CD4-positive, alpha-beta memory T cell (primary cell): ENCODE data around the gene NPHP4. TPM values are rescaled to one million over a fixed set of nuclear protein-coding genes. Genes with fewer than 3 reads are reported as not detected.
"Not testable (repeated sequence)": the region's sequence is repeated elsewhere in the genome, so short reads cannot be mapped to it uniquely, and the experiment has no call there.

ENCODE experiments used
- CTCF ChIA-PET: fragments of 350-600 bp; sonication (Branson Sonifier 250); formaldehyde crosslinking; loops from one replicate; lab custom pipeline; 2021; ENCODE audit warnings: inconsistent platforms; ENCODE audit not compliant: partially characterized antibody; lab: Charles Lee
- POLR2A ChIA-PET: fragments of 350-600 bp; sonication (Branson Sonifier 250); formaldehyde crosslinking; loops from one replicate; lab custom pipeline; 2021; ENCODE audit not compliant: partially characterized antibody; lab: Charles Lee
- DNase-seq, 5 donors: peaks; one replicate each; pipeline versions ENCODE4 v3.0.0 to v3.0.0-alpha.2; 2020 to 2022; ENCODE audit warnings: mixed read lengths in 1 of 5
- H3K27ac ChIP-seq: one replicate; pipeline ENCODE4 v1.7.0; 2013; ENCODE audit warnings: low read depth, low read length
- H3K27me3 ChIP-seq: 2 replicates; pipeline ENCODE4 v1.7.0; 2013; ENCODE audit warnings: mild to moderate bottlenecking, low read length, moderate library complexity; ENCODE audit not compliant: insufficient read depth
- H3K36me3 ChIP-seq: 2 replicates; pipeline ENCODE4 v1.7.0; 2013; ENCODE audit warnings: mild to moderate bottlenecking, low read length, moderate library complexity; ENCODE audit not compliant: insufficient read depth
- H3K4me1 ChIP-seq: 2 replicates; pipeline ENCODE4 v1.7.0; 2013; ENCODE audit warnings: mild to moderate bottlenecking, low read length, moderate library complexity; ENCODE audit not compliant: insufficient read depth
- H3K4me3 ChIP-seq, 2 donors: one replicate each; pipeline ENCODE4 v1.7.0; 2013; ENCODE audit warnings: low read length in 2 of 2, mild to moderate bottlenecking in 1 of 2
- H3K9me3 ChIP-seq, 2 donors: one replicate each; pipeline ENCODE4 v1.7.0; 2013; ENCODE audit warnings: low read length in 2 of 2, control low read depth in 1 of 2; ENCODE audit not compliant: control insufficient read depth in 1 of 2
- H3K27ac Mint-ChIP-seq, 7 donors: one replicate each; pipeline ENCODE4 v1.8.0; 2020 to 2021; ENCODE audit warnings: mixed read lengths in 7 of 7, mild to moderate bottlenecking in 6 of 7, inconsistent platforms in 3 of 7, moderate library complexity in 3 of 7
- H3K27me3 Mint-ChIP-seq, 2 donors: one replicate each; pipeline ENCODE4 v1.8.0; 2020 to 2021; ENCODE audit warnings: mixed read lengths in 2 of 2
- H3K36me3 Mint-ChIP-seq, 2 donors: one replicate each; pipeline ENCODE4 v1.8.0; 2020 to 2021; ENCODE audit warnings: mixed read lengths in 2 of 2, inconsistent platforms in 1 of 2, mild to moderate bottlenecking in 1 of 2
- H3K4me1 Mint-ChIP-seq, 4 donors: one replicate each; pipeline ENCODE4 v1.8.0; 2020 to 2021; ENCODE audit warnings: mixed read lengths in 4 of 4, mild to moderate bottlenecking in 1 of 4
- H3K4me3 Mint-ChIP-seq, 8 donors: one replicate each; pipeline ENCODE4 v1.8.0; 2020 to 2021; ENCODE audit warnings: mixed read lengths in 8 of 8, mild to moderate bottlenecking in 7 of 8, moderate library complexity in 6 of 8, inconsistent platforms in 3 of 8
- H3K9me3 Mint-ChIP-seq, 8 donors: one replicate each; pipeline ENCODE4 v1.8.0; 2020 to 2021; ENCODE audit warnings: mixed read lengths in 8 of 8, mild to moderate bottlenecking in 5 of 8, inconsistent platforms in 3 of 8, moderate library complexity in 1 of 8
- intact Hi-C: fragments of 100-400 bp; cut with micrococcal nuclease; formaldehyde crosslinking; loops from one replicate; pipeline ENCODE4 v1.15.1; 2023
- polyA plus RNA-seq, 2 donors: library from polyadenylated mRNA; unstranded; fragments of 300-500 nt; fragmentation: Illumina TruSeq; gene quantifications; one replicate each; pipeline ENCODE4 v1.2.3, GENCODE V29; 2021
- total RNA-seq, 2 experiments: library from RNA; stranded (reverse); gene quantifications; one replicate each; pipeline ENCODE4 v1.2.3, GENCODE V29; 2021

The NPHP4 gene
- total and polyA plus RNA-seq, 4 experiments from 2014 or later = 1.0 to 9.6 (median 4.3) TPM

- intact Hi-C loops = no loop called here
- H3K27ac Mint-ChIP-seq = no peak overlapping the region
- Histone ChIP-seq H3K4me1 (no peaks in the 10 kb centered on the region), H3K36me3 (no peaks in the 10 kb centered on the region), H3K9me3 (no peaks in the 10 kb centered on the region), H3K27me3 (no peaks in the 10 kb centered on the region), H3K4me3 (no peak overlapping the region), H3K27ac (no peak overlapping the region)
- POLR2A ChIA-PET = no interaction called here
- CTCF ChIA-PET = no interaction called here
- DNase-seq = no peak
- no peaks in the 10 kb centered on the region for H3K27me3 Mint-ChIP-seq
- peaks cover 23 to 34% of the 10 kb centered on the region in 2 donors for H3K36me3 Mint-ChIP-seq
- H3K4me1 Mint-ChIP-seq = no peaks in the 10 kb centered on the region
- H3K9me3 Mint-ChIP-seq = no peaks in the 10 kb centered on the region
- no peak overlapping the region for H3K4me3 Mint-ChIP-seq
These were observed 90.4 kb downstream of the NPHP4 start for GRCh38 chr1:5901841-5902240.

DNA sequence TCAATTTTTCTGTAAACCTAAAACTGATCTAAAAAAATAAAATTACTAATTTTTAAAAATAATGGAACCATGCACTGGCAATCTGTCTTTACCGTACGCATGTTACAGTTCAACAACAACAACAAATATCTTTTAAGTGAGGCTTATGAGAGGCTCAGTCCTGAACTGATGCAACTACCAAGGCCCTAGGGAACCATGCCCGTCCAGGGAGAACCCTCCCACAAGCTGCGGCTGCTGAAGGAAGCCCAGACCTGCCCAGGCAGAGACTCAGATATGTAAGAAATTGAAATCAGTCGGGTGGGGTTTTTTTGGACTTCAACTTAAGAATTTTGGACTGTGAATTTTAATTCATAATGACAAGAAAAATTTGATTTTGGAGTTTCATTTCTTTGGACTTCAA is 91.1 kb downstream of the NPHP4 start:
- H3K9me3 ChIP-seq = no peaks in the 10 kb centered on the region
- no peaks in the 10 kb centered on the region for H3K4me1 ChIP-seq
- Mint-ChIP-seq H3K27ac (no peak overlapping the region), H3K9me3 (no peaks in the 10 kb centered on the region), H3K27me3 (no peaks in the 10 kb centered on the region), H3K4me3 (no peak overlapping the region), H3K36me3 (peaks cover 23 to 37% of the 10 kb centered on the region in 2 donors), H3K4me1 (no peaks in the 10 kb centered on the region)
- no peak overlapping the region for H3K27ac ChIP-seq
- CTCF ChIA-PET = no interaction called here
- POLR2A ChIA-PET = no interaction called here
- DNase-seq = no peak
- no peak overlapping the region for H3K4me3 ChIP-seq
- intact Hi-C loops = no loop called here
- H3K27me3 ChIP-seq = no peaks in the 10 kb centered on the region
- no peaks in the 10 kb centered on the region for H3K36me3 ChIP-seq

DNA sequence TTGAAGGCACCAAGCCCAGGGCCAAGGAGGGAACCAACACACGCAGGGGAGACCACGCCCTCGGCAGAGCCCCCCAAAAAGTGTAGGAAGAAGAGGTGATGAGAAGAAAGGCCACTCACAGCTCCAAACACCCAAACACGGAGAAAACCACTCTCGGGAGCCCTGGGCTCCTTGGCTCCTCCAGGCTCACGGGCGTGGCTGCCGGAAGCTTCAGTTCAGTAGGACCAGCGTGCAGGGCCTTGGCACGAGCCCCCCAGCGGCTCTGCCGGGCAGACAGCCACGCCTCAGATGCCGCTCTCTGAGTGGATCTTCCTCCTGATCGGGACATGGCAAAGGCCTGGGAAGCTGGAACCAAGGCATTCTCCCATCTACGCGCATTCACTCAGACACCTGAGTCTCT is 94.0 kb downstream of the NPHP4 start:
- Mint-ChIP-seq H3K27me3 (no peaks in the 10 kb centered on the region), H3K4me3 (no peak overlapping the region), H3K9me3 (peaks cover 0 to 2% (median 0%) of the 10 kb centered on the region in 8 donors), H3K36me3 (peaks cover 19 to 30% of the 10 kb centered on the region in 2 donors), H3K4me1 (no peaks in the 10 kb centered on the region), H3K27ac (no peak overlapping the region)
- Histone ChIP-seq H3K36me3 (no peaks in the 10 kb centered on the region), H3K4me1 (no peaks in the 10 kb centered on the region), H3K4me3 (no peak overlapping the region), H3K9me3 (no peaks in the 10 kb centered on the region), H3K27me3 (no peaks in the 10 kb centered on the region), H3K27ac (no peak overlapping the region)
- DNase-seq = no peak
- intact Hi-C loops = no loop called here
- CTCF ChIA-PET = no interaction called here
- POLR2A ChIA-PET = no interaction called here

DNA sequence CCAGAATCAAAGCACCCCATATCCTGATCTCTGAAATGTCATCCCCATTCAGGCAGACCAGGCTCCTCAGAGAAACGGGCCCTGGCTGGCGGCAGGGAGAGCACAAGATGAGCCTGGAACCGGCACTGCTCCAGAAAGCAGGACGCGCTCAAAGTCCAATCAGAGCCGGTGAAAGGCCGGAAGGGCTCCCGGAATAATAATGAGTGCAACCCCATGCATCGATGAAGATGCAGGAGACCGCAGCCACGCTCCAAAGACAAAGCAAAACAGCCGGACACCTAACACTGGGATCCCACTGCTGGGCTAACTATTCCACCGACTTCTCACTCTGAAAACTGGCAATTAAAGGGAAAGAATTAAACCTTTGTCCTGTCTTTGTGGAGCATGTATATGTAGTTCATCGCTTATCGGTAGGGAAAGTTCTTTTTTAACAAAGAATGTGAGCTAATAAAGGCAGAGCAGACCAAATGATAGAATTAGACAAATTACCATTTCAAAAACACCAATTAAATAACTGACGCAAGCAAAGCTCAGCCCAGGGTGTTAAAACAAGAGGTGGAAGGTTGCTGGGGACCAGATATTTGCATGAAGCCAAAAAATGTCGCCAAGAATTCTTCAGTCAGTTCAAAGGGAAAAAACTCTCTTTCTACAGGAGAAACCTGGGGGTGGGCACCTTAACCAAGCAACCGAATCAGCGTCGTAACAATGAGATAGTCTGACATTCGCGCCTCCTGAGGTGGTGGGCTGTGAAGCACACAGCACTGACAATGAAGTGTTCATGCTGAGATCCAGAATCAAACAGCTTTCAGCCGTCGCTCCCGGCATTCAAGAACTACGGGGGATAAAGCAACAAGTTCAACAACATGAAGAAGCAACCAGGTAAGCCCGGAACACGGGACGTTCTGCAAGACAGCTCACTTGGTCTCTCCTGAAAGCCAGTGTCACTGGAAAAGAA is 95.2 kb downstream of the NPHP4 start:
- POLR2A ChIA-PET = no interaction called here
- Mint-ChIP-seq H3K36me3 (peaks cover 19 to 29% of the 10 kb centered on the region in 2 donors), H3K4me3 (no peak overlapping the region), H3K27ac (peak overlapping the region in 1 of 7 donors; percentile 5), H3K4me1 (no peaks in the 10 kb centered on the region), H3K27me3 (no peaks in the 10 kb centered on the region), H3K9me3 (peaks cover 0 to 2% (median 0%) of the 10 kb centered on the region in 8 donors)
- no peak overlapping the region for H3K27ac ChIP-seq
- no peaks in the 10 kb centered on the region for H3K27me3 ChIP-seq
- H3K4me1 ChIP-seq = no peaks in the 10 kb centered on the region
- H3K9me3 ChIP-seq = no peaks in the 10 kb centered on the region
- H3K4me3 ChIP-seq = no peak overlapping the region
- H3K36me3 ChIP-seq = no peaks in the 10 kb centered on the region
- DNase-seq = no peak
- intact Hi-C loops = no loop called here
- CTCF ChIA-PET = no interaction called here

DNA sequence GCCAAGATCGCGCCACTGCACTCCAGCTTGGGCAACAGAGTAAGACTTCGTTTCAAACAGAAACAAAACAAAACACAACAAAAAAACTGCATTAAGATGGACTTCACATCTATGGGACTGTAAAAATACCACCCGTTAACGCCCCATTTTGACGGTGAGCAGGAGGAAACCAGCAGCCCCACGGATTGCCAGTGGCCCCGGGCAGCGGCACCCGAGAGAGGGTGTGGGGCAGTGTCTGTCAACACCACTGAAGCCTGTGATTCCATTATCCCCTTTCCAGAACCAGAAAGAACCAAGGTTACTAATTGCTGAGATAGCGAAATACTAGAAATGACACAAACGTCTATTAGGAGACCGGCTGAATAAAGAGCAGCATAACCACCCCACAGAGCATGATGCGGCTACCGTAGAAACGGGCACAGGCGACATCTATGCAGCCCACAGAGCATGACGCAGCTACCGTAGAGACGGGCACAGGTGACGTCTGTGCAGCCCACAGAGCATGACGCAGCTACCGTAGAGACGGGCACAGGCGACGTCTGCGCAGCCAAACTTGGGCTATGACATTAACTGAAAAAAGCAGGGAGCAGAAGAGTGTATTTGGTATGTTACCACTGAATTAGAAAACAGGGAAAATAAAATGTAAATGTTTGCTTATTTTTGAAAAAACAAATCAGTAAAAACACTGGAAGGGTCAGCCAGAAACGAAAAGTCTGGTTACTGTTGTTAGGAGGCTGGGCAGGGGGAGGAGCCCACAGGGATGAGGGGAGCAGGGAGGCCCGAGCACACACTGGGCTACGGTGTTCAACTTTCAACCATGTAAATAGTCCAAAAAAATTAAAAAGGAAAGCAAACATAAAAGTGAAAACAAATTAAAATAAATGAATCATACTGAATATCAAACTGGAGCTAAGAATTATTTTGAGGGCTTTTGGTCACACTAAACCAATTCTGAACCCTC is 96.5 kb downstream of the NPHP4 start:
- H3K4me1 Mint-ChIP-seq = no peaks in the 10 kb centered on the region
- no peak overlapping the region for H3K4me3 Mint-ChIP-seq
- peaks cover 0 to 2% (median 0%) of the 10 kb centered on the region in 8 donors for H3K9me3 Mint-ChIP-seq
- H3K27me3 Mint-ChIP-seq = no peaks in the 10 kb centered on the region
- H3K36me3 ChIP-seq = no peaks in the 10 kb centered on the region
- POLR2A ChIA-PET = no interaction called here
- no peaks in the 10 kb centered on the region for H3K9me3 ChIP-seq
- CTCF ChIA-PET = no interaction called here
- H3K27me3 ChIP-seq = no peaks in the 10 kb centered on the region
- DNase-seq = no peak
- peak overlapping the region in 1 of 7 donors; percentile 61 for H3K27ac Mint-ChIP-seq
- H3K36me3 Mint-ChIP-seq = peaks cover 19 to 29% of the 10 kb centered on the region in 2 donors
- H3K27ac ChIP-seq = no peak overlapping the region
- H3K4me1 ChIP-seq = no peaks in the 10 kb centered on the region
- intact Hi-C loops = no loop called here
- no peak overlapping the region for H3K4me3 ChIP-seq

DNA sequence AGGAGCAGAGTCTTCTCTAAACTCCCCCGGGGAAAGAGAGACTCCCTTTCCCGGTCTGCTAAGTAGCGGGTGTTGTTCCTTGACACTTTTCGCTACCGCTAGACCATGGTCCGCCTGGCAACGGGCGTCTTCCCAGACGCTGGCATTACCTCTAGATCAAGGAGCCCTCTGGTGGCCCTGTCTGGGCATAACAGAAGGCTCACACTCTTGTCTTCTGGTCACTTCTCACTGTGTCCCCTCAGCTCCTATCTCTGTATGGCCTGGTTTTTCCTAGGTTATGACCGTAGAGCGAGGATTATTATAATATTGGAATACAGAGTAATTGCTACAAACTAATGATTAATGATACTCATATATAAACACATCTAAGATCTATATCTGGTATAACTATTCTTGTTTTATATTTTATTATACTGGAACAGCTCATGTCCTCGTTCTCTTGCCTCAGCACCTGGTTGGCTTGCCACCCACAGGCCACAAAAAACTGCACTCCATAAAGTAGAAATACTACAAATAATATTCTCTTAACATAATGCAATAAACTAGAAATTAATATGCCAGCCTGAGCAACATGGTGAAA is 98.4 kb downstream of the NPHP4 start:
- H3K9me3 Mint-ChIP-seq, H3K27ac Mint-ChIP-seq, H3K4me3 ChIP-seq, H3K27me3 ChIP-seq, H3K4me1 Mint-ChIP-seq, H3K27me3 Mint-ChIP-seq, DNase-seq, H3K27ac ChIP-seq, H3K4me1 ChIP-seq, H3K4me3 Mint-ChIP-seq, H3K9me3 ChIP-seq, intact Hi-C loops, H3K36me3 ChIP-seq, CTCF ChIA-PET, POLR2A ChIA-PET: not testable (repeated sequence)
- H3K36me3 Mint-ChIP-seq = peaks cover 25 to 32% of the 10 kb centered on the region in 2 donors

GRCh38 chr1:5892329-5892728 is 99.9 kb downstream of the NPHP4 start:
- CTCF ChIA-PET = no interaction called here

More at GRCh38 chr1:5892329-5892728, 99.9 kb downstream of the NPHP4 start:
- H3K9me3 ChIP-seq = no peaks in the 10 kb centered on the region
- no peak for DNase-seq
- no peak overlapping the region for H3K4me3 ChIP-seq
- no peaks in the 10 kb centered on the region for H3K4me1 ChIP-seq
- intact Hi-C loops = no loop called here
- no peaks in the 10 kb centered on the region for H3K36me3 ChIP-seq
- H3K36me3 Mint-ChIP-seq = peaks cover 21 to 23% of the 10 kb centered on the region in 2 donors
- no peak overlapping the region for H3K27ac Mint-ChIP-seq
- POLR2A ChIA-PET = no interaction called here
- H3K4me3 Mint-ChIP-seq = no peak overlapping the region
- H3K27ac ChIP-seq = no peak overlapping the region
- no peaks in the 10 kb centered on the region for H3K4me1 Mint-ChIP-seq
- no peaks in the 10 kb centered on the region for H3K27me3 ChIP-seq
- H3K9me3 Mint-ChIP-seq = peaks cover 0 to 2% (median 0%) of the 10 kb centered on the region in 8 donors
- no peaks in the 10 kb centered on the region for H3K27me3 Mint-ChIP-seq
